GM12878 (cell line): ENCODE data around the gene NECAB2. TPM values are rescaled to one million over a fixed set of nuclear protein-coding genes. Genes with fewer than 3 reads are reported as not detected.

Experiments used
- ATAC-seq: fragments of 200-7000 bp; cut with Tn5 transposase; 3 replicates; pipeline ENCODE4 v1.9.1; 2020; ENCODE audit warnings: mild to moderate bottlenecking, moderate library complexity
- BruUV-seq: library from RNA; stranded (reverse); fragments of 400-500 nt; replicated peaks from 2 replicates; lab custom pipeline; 2021; lab: Mats Ljungman, UMichigan
- CTCF ChIA-PET: fragments of 300-600 bp; sonication (Branson Sonifier 250); formaldehyde crosslinking; extraction: SDS; loops from one replicate; lab custom pipeline; 2021; ENCODE audit warnings: inconsistent platforms; lab: Yijun Ruan, JAX
- POLR2A ChIA-PET: fragments of 350-600 bp; formaldehyde crosslinking; extraction: SDS; loops from one replicate; lab custom pipeline; 2021; ENCODE audit warnings: inconsistent platforms; lab: Charles Lee
- RAD21 ChIA-PET: fragments of 300-600 bp; sonication (Branson Sonifier 250); formaldehyde crosslinking; loops from one replicate; lab custom pipeline; 2023; ENCODE audit warnings: antibody characterized with exemption; ENCODE audit not compliant: unreplicated experiment; lab: Charles Lee
- SMC1A ChIA-PET: fragments of 300-600 bp; sonication (Branson Sonifier 250); formaldehyde crosslinking; loops from one replicate; lab custom pipeline; 2023; ENCODE audit not compliant: unreplicated experiment, uncharacterized antibody; lab: Charles Lee
- DNase-seq: peaks from one replicate; pipeline ENCODE4 v3.0.0-alpha.2; 2011; ENCODE audit warnings: low read depth, low spot score
- FAIRE-seq: peaks from 3 replicates; lab custom pipeline; 2011; peaks lifted over from hg19 to GRCh38; lab: Jason Lieb, UNC
- H2AFZ ChIP-seq: 2 replicates; pipeline ENCODE4 v1.6.0; 2011; ENCODE audit warnings: low read depth, low read length, control low read depth; ENCODE audit not compliant: control insufficient read depth
- H3K27ac ChIP-seq: 2 replicates; pipeline ENCODE4 v1.5.1; 2011; ENCODE audit warnings: control low read depth; ENCODE audit not compliant: control insufficient read depth, insufficient read depth
- H3K27me3 ChIP-seq, 2 experiments: replicated peaks in 1 of 2; 2 replicates each; pipeline versions ENCODE4 v1.6.0 to v1.6.1; 2011; ENCODE audit warnings: low read length in 1 of 2; ENCODE audit not compliant: control insufficient read depth in 2 of 2, insufficient read depth in 2 of 2
- H3K36me3 ChIP-seq, 2 experiments: 2 replicates each; pipeline ENCODE4 v1.5.1; 2011; ENCODE audit warnings: low read length in 1 of 2; ENCODE audit not compliant: control insufficient read depth in 2 of 2, insufficient read depth in 2 of 2
- H3K4me1 ChIP-seq: 2 replicates; pipeline ENCODE4 v1.6.1; 2011; ENCODE audit warnings: mild to moderate bottlenecking, low read length, moderate library complexity, mixed read lengths; ENCODE audit not compliant: control insufficient read depth, insufficient read depth
- H3K4me2 ChIP-seq: 2 replicates; pipeline ENCODE4 v1.6.0; 2011; ENCODE audit warnings: control low read depth; ENCODE audit not compliant: control insufficient read depth, insufficient read depth
- H3K4me3 ChIP-seq: fragments of 200-600 bp; sonication (generic); 2 replicates; pipeline ENCODE4 v1.5.1; 2016
- H3K79me2 ChIP-seq: 2 replicates; pipeline ENCODE4 v1.6.0; 2011; ENCODE audit warnings: low read length; ENCODE audit not compliant: control insufficient read depth, insufficient read depth
- H3K9ac ChIP-seq: 2 replicates; pipeline ENCODE4 v1.8.0; 2011; ENCODE audit warnings: low read length, control low read depth, mixed read lengths; ENCODE audit not compliant: control insufficient read depth, insufficient read depth
- H3K9me3 ChIP-seq: replicated peaks from 3 replicates; pipeline ENCODE4 v1.5.1; 2011; ENCODE audit warnings: mild to moderate bottlenecking, low read length; ENCODE audit not compliant: control insufficient read depth, insufficient read depth
- H4K20me1 ChIP-seq: 2 replicates; pipeline ENCODE4 v1.6.0; 2011; ENCODE audit not compliant: control insufficient read depth, insufficient read depth
- EP300 ChIP-seq, 2 experiments: fragments of 150-350 bp in 1 of 2; IDR thresholded peaks; 2 replicates each; pipeline ENCODE4 v1.6.1; 2011 to 2012; ENCODE audit warnings: low read depth in 2 of 2, low read length in 2 of 2, borderline replicate concordance in 1 of 2, improper control_type of control experiment in 1 of 2, inconsistent platforms in 1 of 2; ENCODE audit not compliant: control insufficient read depth in 1 of 2
- FOS ChIP-seq: IDR thresholded peaks from 3 replicates; pipeline ENCODE4 v1.6.1; 2011; ENCODE audit warnings: borderline replicate concordance; ENCODE audit not compliant: insufficient read length; ENCODE audit errors: extremely low read depth
- HDAC6 ChIP-seq: fragments of 200-600 bp; sonication (generic); IDR thresholded peaks from one replicate; pipeline ENCODE4 v1.8.0; 2017; ENCODE audit warnings: antibody characterized with exemption; ENCODE audit not compliant: unreplicated experiment
- IKZF2 ChIP-seq, 2 experiments: fragments of 450-650 bp; IDR thresholded peaks; 2 replicates each; pipeline ENCODE4 v1.6.1; 2017; ENCODE audit warnings: mild to moderate bottlenecking in 2 of 2, moderate library complexity in 2 of 2
- LARP7 ChIP-seq: fragments of 450-650 bp; IDR thresholded peaks from 2 replicates; pipeline ENCODE4 v1.6.1; 2017; ENCODE audit warnings: mild to moderate bottlenecking
- POLR2A ChIP-seq: IDR thresholded peaks from 2 replicates; pipeline ENCODE4 v1.6.1; 2011; ENCODE audit warnings: low read depth, mild to moderate bottlenecking, low read length
- SMC3 ChIP-seq: IDR thresholded peaks from 2 replicates; pipeline ENCODE4 v1.6.1; 2011; ENCODE audit warnings: low read length, improper control_type of control experiment, borderline replicate concordance
- TCF7 ChIP-seq: IDR thresholded peaks from 2 replicates; pipeline ENCODE4 v1.6.1; 2014; ENCODE audit warnings: antibody characterized with exemption, borderline replicate concordance
- WGBS: methylation state at CpG from one replicate; pipeline ENCODE4 v1.1.6; 2016; ENCODE audit warnings: low lambda C conversion rate; ENCODE audit not compliant: insufficient replicate concordance, insufficient coverage; ENCODE audit errors: missing lambda C conversion rate; 5-methylcytosine and 5-hydroxymethylcytosine counted together
- in situ Hi-C: fragments of 300-500 bp; cut with MboI; formaldehyde crosslinking; loops from 9 replicates; pipeline ENCODE4 v1.14.3; 2018; ENCODE audit warnings: mixed read lengths
- intact Hi-C: fragments of 100-400 bp; cut with micrococcal nuclease; formaldehyde crosslinking; loops from one replicate; pipeline ENCODE4 v1.14.2; 2022; ENCODE audit not compliant: unreplicated experiment
- polyA plus RNA-seq, 11 experiments: library from polyadenylated mRNA; depleted of rRNA in 4 of 11; unstranded in 6 of 11; stranded (reverse) in 5 of 11; fragments of >200 nt; fragmentation: Nextera tagmentation in 4 of 11; fragmentation: Illumina TruSeq in 1 of 11; extraction: Ambion mirVana in 4 of 11; extraction: Trizol in 1 of 11; gene quantifications; 1 replicate in 1 of 11; 2 replicates in 10 of 11; pipeline versions ENCODE4 v1.2.1 to v1.2.3, GENCODE V29; 2011 to 2016; ENCODE audit warnings: inconsistent platforms in 2 of 11, missing spikeins in 2 of 11, low read depth in 1 of 11
- total RNA-seq, 4 experiments: library from RNA; depleted of rRNA in 3 of 4; stranded (reverse); fragments of >200 nt in 3 of 4; fragmentation: Illumina TruSeq in 1 of 4; extraction: Trizol in 1 of 4; gene quantifications; 2 replicates each; pipeline versions ENCODE4 v1.2.1 to v1.2.3, GENCODE V29; 2013 to 2021
- TF ChIP-seq, protein P1 (sequence below): fragments of 450-650 bp; IDR thresholded peaks from 2 replicates; pipeline ENCODE4 v1.6.1; 2017; ENCODE audit warnings: mild to moderate bottlenecking
- TF ChIP-seq, protein P2 (sequence below): IDR thresholded peaks from 2 replicates; pipeline ENCODE4 v1.6.1; 2012; ENCODE audit warnings: low read length, inconsistent platforms

Gene NECAB2
- total and polyA plus RNA-seq, 10 of the 15 experiments (the other 5 are each of a cell fraction or from before 2014, with no cell fraction given): not detected

DNA sequence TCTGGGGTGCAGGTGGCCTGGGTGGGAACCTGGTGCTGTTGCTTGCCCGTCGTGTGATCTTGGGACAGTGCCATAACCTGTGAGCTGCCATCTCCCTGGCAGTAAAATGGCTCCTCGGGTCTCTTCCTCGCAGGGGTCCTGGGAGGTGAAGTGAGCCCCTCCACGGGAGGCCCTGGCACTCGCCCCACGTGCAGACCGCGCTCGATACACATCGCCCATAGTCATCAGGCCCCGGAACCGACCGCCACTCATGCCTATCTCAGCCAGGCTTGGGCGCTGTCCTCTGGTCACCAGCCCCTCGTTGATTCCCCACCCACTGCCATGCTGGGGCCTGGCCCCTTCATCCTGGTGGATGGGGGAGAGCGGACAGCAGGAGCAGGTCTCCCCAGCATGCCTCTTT lies 36.5 kb upstream of the NECAB2 start:
- no TSS peak for BruUV-seq
- Histone ChIP-seq H3K4me3 (no peak overlapping the region), H2AFZ (no peak overlapping the region), H3K4me1 (no peaks in the 10 kb centered on the region), H3K9ac (no peak overlapping the region), H3K27ac (no peak overlapping the region), H3K9me3 (no peaks in the 10 kb centered on the region), H3K36me3 (no peaks in the 10 kb centered on the region), H4K20me1 (no peaks in the 10 kb centered on the region), H3K79me2 (no peaks in the 10 kb centered on the region), H3K4me2 (no peak overlapping the region), H3K27me3 (no peaks in the 10 kb centered on the region)
- CTCF ChIA-PET: no interaction called here
- SMC1A ChIA-PET: no interaction called here
- POLR2A ChIA-PET: no interaction called here
- DNase-seq: no peak
- intact Hi-C loops: no loop called here
- FAIRE-seq: no peak
- ATAC-seq: no peak
- WGBS: 86% methylated on average over 17 of the region's 17 CpGs
- RAD21 ChIA-PET: no interaction called here
- TF ChIP-seq IKZF2 (IDR thresholded peaks at IDR 0.05) (no peak), HDAC6 (no peak), EP300 (IDR thresholded peaks at IDR 0.05; ENCODE audit: borderline replicate concordance in 1 of 2, control insufficient read depth in 1 of 2, low read depth in 2 of 2, low read length in 2 of 2) (no peak), POLR2A (no peak), LARP7 (no peak), TCF7 (no peak), FOS (no peak), SMC3 (no peak)
- TF ChIP-seq, protein P1, sequence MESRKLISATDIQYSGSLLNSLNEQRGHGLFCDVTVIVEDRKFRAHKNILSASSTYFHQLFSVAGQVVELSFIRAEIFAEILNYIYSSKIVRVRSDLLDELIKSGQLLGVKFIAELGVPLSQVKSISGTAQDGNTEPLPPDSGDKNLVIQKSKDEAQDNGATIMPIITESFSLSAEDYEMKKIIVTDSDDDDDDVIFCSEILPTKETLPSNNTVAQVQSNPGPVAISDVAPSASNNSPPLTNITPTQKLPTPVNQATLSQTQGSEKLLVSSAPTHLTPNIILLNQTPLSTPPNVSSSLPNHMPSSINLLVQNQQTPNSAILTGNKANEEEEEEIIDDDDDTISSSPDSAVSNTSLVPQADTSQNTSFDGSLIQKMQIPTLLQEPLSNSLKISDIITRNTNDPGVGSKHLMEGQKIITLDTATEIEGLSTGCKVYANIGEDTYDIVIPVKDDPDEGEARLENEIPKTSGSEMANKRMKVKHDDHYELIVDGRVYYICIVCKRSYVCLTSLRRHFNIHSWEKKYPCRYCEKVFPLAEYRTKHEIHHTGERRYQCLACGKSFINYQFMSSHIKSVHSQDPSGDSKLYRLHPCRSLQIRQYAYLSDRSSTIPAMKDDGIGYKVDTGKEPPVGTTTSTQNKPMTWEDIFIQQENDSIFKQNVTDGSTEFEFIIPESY: no peak
- TF ChIP-seq, protein P2, sequence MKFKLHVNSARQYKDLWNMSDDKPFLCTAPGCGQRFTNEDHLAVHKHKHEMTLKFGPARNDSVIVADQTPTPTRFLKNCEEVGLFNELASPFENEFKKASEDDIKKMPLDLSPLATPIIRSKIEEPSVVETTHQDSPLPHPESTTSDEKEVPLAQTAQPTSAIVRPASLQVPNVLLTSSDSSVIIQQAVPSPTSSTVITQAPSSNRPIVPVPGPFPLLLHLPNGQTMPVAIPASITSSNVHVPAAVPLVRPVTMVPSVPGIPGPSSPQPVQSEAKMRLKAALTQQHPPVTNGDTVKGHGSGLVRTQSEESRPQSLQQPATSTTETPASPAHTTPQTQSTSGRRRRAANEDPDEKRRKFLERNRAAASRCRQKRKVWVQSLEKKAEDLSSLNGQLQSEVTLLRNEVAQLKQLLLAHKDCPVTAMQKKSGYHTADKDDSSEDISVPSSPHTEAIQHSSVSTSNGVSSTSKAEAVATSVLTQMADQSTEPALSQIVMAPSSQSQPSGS: no peak
- in situ Hi-C loops: no loop called here
